Effector memory CD8-positive, alpha-beta T cell (primary cell): Measurements from ENCODE around the gene SYNE3.
"Not testable (repeated sequence)": the region's sequence is repeated elsewhere in the genome, so short reads cannot be mapped to it uniquely, and the experiment has no call there.

Experiments used
- ATAC-seq: fragments of 150-1000 bp; cut with Tn5 transposase; replicated peaks from 2 replicates; pipeline ENCODE4 v1.10.0; 2021; ENCODE audit warnings: mild to moderate bottlenecking, moderate library complexity
- DNase-seq, 3 experiments: peaks; one replicate each; pipeline ENCODE4 v3.0.0; 2021
- H3K27ac Mint-ChIP-seq, 2 donors: one replicate each; pipeline ENCODE4 v1.8.0; 2022; ENCODE audit warnings: mild to moderate bottlenecking in 2 of 2, mixed read lengths in 2 of 2, moderate library complexity in 2 of 2
- H3K27me3 Mint-ChIP-seq, 2 donors: one replicate each; pipeline ENCODE4 v1.8.0; 2022; ENCODE audit warnings: mixed read lengths in 2 of 2
- H3K36me3 Mint-ChIP-seq: one replicate; pipeline ENCODE4 v1.8.0; 2022; ENCODE audit warnings: mild to moderate bottlenecking, moderate library complexity, mixed read lengths; ENCODE audit not compliant: insufficient read depth
- H3K4me1 Mint-ChIP-seq, 2 donors: one replicate each; pipeline ENCODE4 v1.8.0; 2022; ENCODE audit warnings: low read depth in 2 of 2, mixed read lengths in 2 of 2
- H3K4me3 Mint-ChIP-seq, 2 donors: one replicate each; pipeline ENCODE4 v1.8.0; 2022; ENCODE audit warnings: mild to moderate bottlenecking in 2 of 2, mixed read lengths in 2 of 2, moderate library complexity in 2 of 2
- H3K9me3 Mint-ChIP-seq, 2 donors: one replicate each; pipeline ENCODE4 v1.8.0; 2022; ENCODE audit warnings: mixed read lengths in 2 of 2

The SYNE3 gene

GRCh38 chr14:95514131-95515079 lies 2.0 kb downstream of the SYNE3 start:
- H3K4me1 Mint-ChIP-seq, result peaks cover 50 to 59% of the 10 kb centered on the region in 2 donors
- peak overlapping the region; percentile 89 to 90 for H3K4me3 Mint-ChIP-seq
- peak overlapping the region; percentile 95 for H3K27ac Mint-ChIP-seq
- ATAC-seq, result no peak
- H3K36me3 Mint-ChIP-seq, result peaks cover 24% of the 10 kb centered on the region
- H3K9me3 Mint-ChIP-seq, result no peaks in the 10 kb centered on the region
- H3K27me3 Mint-ChIP-seq, result no peaks in the 10 kb centered on the region
- DNase-seq, result no peak

GRCh38 chr14:95513291-95513690 lies 3.2 kb downstream of the SYNE3 start:
- Mint-ChIP-seq H3K27ac (peak overlapping the region; percentile 95), H3K9me3 (no peaks in the 10 kb centered on the region), H3K27me3 (no peaks in the 10 kb centered on the region), H3K4me1 (peaks cover 41 to 54% of the 10 kb centered on the region in 2 donors), H3K36me3 (peaks cover 18% of the 10 kb centered on the region), H3K4me3 (no peak overlapping the region)
- ATAC-seq, result no peak
- no peak for DNase-seq

GRCh38 chr14:95511687-95512086 lies 4.8 kb downstream of the SYNE3 start:
- Mint-ChIP-seq H3K9me3 (no peaks in the 10 kb centered on the region), H3K27ac (peak overlapping the region; percentile 67 to 74), H3K27me3 (no peaks in the 10 kb centered on the region), H3K4me1 (peaks cover 39 to 54% of the 10 kb centered on the region in 2 donors), H3K4me3 (no peak overlapping the region), H3K36me3 (peaks cover 11% of the 10 kb centered on the region)
- DNase-seq (no peak), ATAC-seq (no peak)

GRCh38 chr14:95510804-95511203 lies 5.6 kb downstream of the SYNE3 start:
- Mint-ChIP-seq H3K27ac (no peak overlapping the region), H3K4me3 (no peak overlapping the region), H3K36me3 (peaks cover 11% of the 10 kb centered on the region), H3K9me3 (no peaks in the 10 kb centered on the region), H3K27me3 (no peaks in the 10 kb centered on the region), H3K4me1 (peaks cover 40 to 53% of the 10 kb centered on the region in 2 donors)
- ATAC-seq (no peak), DNase-seq (no peak)

- DNase-seq, ATAC-seq, H3K27me3 Mint-ChIP-seq, H3K4me3 Mint-ChIP-seq, H3K9me3 Mint-ChIP-seq: not testable (repeated sequence)
- Mint-ChIP-seq H3K4me1 (peaks cover 40 to 53% of the 10 kb centered on the region in 2 donors), H3K27ac (peak overlapping the region; percentile 5 to 87), H3K36me3 (peaks cover 11% of the 10 kb centered on the region)
Observed at GRCh38 chr14:95510344-95510743, 6.1 kb downstream of the SYNE3 start.

GRCh38 chr14:95509495-95509894 lies 7.0 kb downstream of the SYNE3 start:
- ATAC-seq, result no peak
- H3K4me3 Mint-ChIP-seq, result no peak overlapping the region
- H3K4me1 Mint-ChIP-seq, result peaks cover 44 to 53% of the 10 kb centered on the region in 2 donors
- DNase-seq, result no peak
- no peaks in the 10 kb centered on the region for H3K27me3 Mint-ChIP-seq
- H3K27ac Mint-ChIP-seq, result peak overlapping the region in 1 of 2 donors; percentile 85
- peaks cover 11% of the 10 kb centered on the region for H3K36me3 Mint-ChIP-seq
- H3K9me3 Mint-ChIP-seq, result no peaks in the 10 kb centered on the region

- H3K27me3 Mint-ChIP-seq, result no peaks in the 10 kb centered on the region
- H3K4me3 Mint-ChIP-seq, result no peak overlapping the region
- peaks cover 11% of the 10 kb centered on the region for H3K36me3 Mint-ChIP-seq
- ATAC-seq (no peak), DNase-seq (no peak)
- H3K9me3 Mint-ChIP-seq, result no peaks in the 10 kb centered on the region
- H3K27ac Mint-ChIP-seq, result peak overlapping the region; percentile 85
- peaks cover 50 to 55% of the 10 kb centered on the region in 2 donors for H3K4me1 Mint-ChIP-seq
Observed at GRCh38 chr14:95508377-95508776, 8.1 kb downstream of the SYNE3 start.

GRCh38 chr14:95507701-95508103 lies 8.7 kb downstream of the SYNE3 start:
- Mint-ChIP-seq H3K4me3 (peak overlapping the region; percentile 13 to 38), H3K4me1 (peaks cover 45 to 57% of the 10 kb centered on the region in 2 donors)

GRCh38 chr14:95507174-95507573 lies 9.3 kb downstream of the SYNE3 start:
- no peaks in the 10 kb centered on the region for H3K27me3 Mint-ChIP-seq
- peak overlapping the region; percentile 28 to 85 for H3K27ac Mint-ChIP-seq
- peaks cover 50 to 61% of the 10 kb centered on the region in 2 donors for H3K4me1 Mint-ChIP-seq
- peak overlapping the region in 1 of 2 donors; percentile 38 for H3K4me3 Mint-ChIP-seq
- peaks cover 14% of the 10 kb centered on the region for H3K36me3 Mint-ChIP-seq
- ATAC-seq (no peak), DNase-seq (no peak)
- H3K9me3 Mint-ChIP-seq, result no peaks in the 10 kb centered on the region

More at GRCh38 chr14:95507701-95508103, 8.7 kb downstream of the SYNE3 start:
- no peaks in the 10 kb centered on the region for H3K9me3 Mint-ChIP-seq
- DNase-seq (no peak), ATAC-seq (peak; percentile 82)
- H3K27me3 Mint-ChIP-seq, result no peaks in the 10 kb centered on the region
- H3K36me3 Mint-ChIP-seq, result peaks cover 11% of the 10 kb centered on the region
- H3K27ac Mint-ChIP-seq, result peak overlapping the region; percentile 85

GRCh38 chr14:95505030-95505589 lies 11.3 kb downstream of the SYNE3 start:
- H3K4me3 Mint-ChIP-seq, result peak overlapping the region; percentile 61 to 75
- H3K4me1 Mint-ChIP-seq, result peaks cover 56 to 68% of the 10 kb centered on the region in 2 donors
- ATAC-seq (no peak), DNase-seq (no peak)
- H3K27ac Mint-ChIP-seq, result peak overlapping the region; percentile 85 to 90
- H3K9me3 Mint-ChIP-seq, result no peaks in the 10 kb centered on the region
- H3K27me3 Mint-ChIP-seq, result no peaks in the 10 kb centered on the region
- peaks cover 18% of the 10 kb centered on the region for H3K36me3 Mint-ChIP-seq

- Mint-ChIP-seq H3K27ac (peak overlapping the region; percentile 85 to 90), H3K27me3 (no peaks in the 10 kb centered on the region), H3K4me3 (peak overlapping the region; percentile 61 to 75), H3K4me1 (peaks cover 52 to 66% of the 10 kb centered on the region in 2 donors), H3K9me3 (no peaks in the 10 kb centered on the region), H3K36me3 (peaks cover 18% of the 10 kb centered on the region)
- ATAC-seq (peak; percentile 47), DNase-seq (no peak)
Observed at GRCh38 chr14:95504135-95505029, 12.1 kb downstream of the SYNE3 start.

- no peaks in the 10 kb centered on the region for H3K9me3 Mint-ChIP-seq
- peak overlapping the region; percentile 84 to 90 for H3K27ac Mint-ChIP-seq
- H3K4me3 Mint-ChIP-seq, result peak overlapping the region; percentile 33 to 61
- ATAC-seq (peak; percentile 31), DNase-seq (no peak)
- no peaks in the 10 kb centered on the region for H3K27me3 Mint-ChIP-seq
- peaks cover 55 to 68% of the 10 kb centered on the region in 2 donors for H3K4me1 Mint-ChIP-seq
- H3K36me3 Mint-ChIP-seq, result peaks cover 23% of the 10 kb centered on the region
Observed at GRCh38 chr14:95503365-95504134, 12.9 kb downstream of the SYNE3 start.
